ENCODE data around the gene TIMM10. TPM values are rescaled to one million over a fixed set of nuclear protein-coding genes. Genes with fewer than 3 reads are reported as not detected.
A peak's percentile ranks its signal among the peaks of the same experiment; 100 is the strongest.

Gene TIMM10
- total and polyA plus RNA-seq, 8 donors: 1.7 to 79.6 (median 48.9) TPM

GRCh38 chr11:57515332-57516060, 15.1 kb downstream of the TIMM10 start, which contains the start of gene SLC43A1:
Gene SLC43A1, minus strand, starts transcription at chr11:57515702. Its CDS starts 1,591 bp downstream, at chr11:57514111.
- Histone ChIP-seq H3K9me3 (no peaks in the 10 kb centered on the region), H3K27me3 (no peaks in the 10 kb centered on the region), H3K27ac (peak within 1 kb of the TSS; percentile 67 to 79 (median 77)), H3K4me1 (peaks cover 10 to 35% (median 29%) of the 10 kb centered on the region in 4 donors), H3K4me3 (peak within 1 kb of the TSS; percentile 90 to 95 (median 93)), H3K36me3 (peaks cover 0 to 3% (median 0%) of the 10 kb centered on the region in 4 donors)
- TF ChIP-seq CTCF (IDR thresholded peaks at IDR 0.05): no peak
- no peak for TF ChIP-seq POLR2AphosphoS5 (IDR thresholded peaks at IDR 0.05)
- TF ChIP-seq POLR2A (IDR thresholded peaks at IDR 0.05): no peak
- no peak for TF ChIP-seq EP300 (IDR thresholded peaks at IDR 0.05)
- WGBS, 5 donors: 0 to 1% (median 0%) methylated on average over 32 to 66 of the region's 66 CpGs
- peak; percentile 66 to 84 for DNase-seq
- intact Hi-C loops (cut with DNase I; ENCODE audit: low total_unique reads): no loop called here

GRCh38 chr11:57514538-57515331, 15.8 kb downstream of the TIMM10 start:
- TF ChIP-seq EP300 (IDR thresholded peaks at IDR 0.05): no peak
- TF ChIP-seq POLR2A (IDR thresholded peaks at IDR 0.05): no peak
- no peak for TF ChIP-seq CTCF (IDR thresholded peaks at IDR 0.05)
- TF ChIP-seq POLR2AphosphoS5 (IDR thresholded peaks at IDR 0.05): no peak
- Histone ChIP-seq H3K9me3 (no peaks in the 10 kb centered on the region), H3K4me1 (peaks cover 10 to 35% (median 29%) of the 10 kb centered on the region in 4 donors), H3K27me3 (no peaks in the 10 kb centered on the region), H3K4me3 (peak overlapping the region; percentile 90 to 95 (median 93)), H3K27ac (peak overlapping the region; percentile 67 to 79 (median 77)), H3K36me3 (peaks cover 0 to 3% (median 0%) of the 10 kb centered on the region in 4 donors)
- intact Hi-C loops (cut with DNase I; ENCODE audit: low total_unique reads): no loop called here
- 0 to 1% (median 1%) methylated on average over 39 to 57 of the region's 57 CpGs for WGBS, 5 donors
- peak; percentile 69 to 81 for DNase-seq

GRCh38 chr11:57513911-57514537, 16.5 kb downstream of the TIMM10 start:
- H3K4me3 ChIP-seq: peak overlapping the region; percentile 90 to 95 (median 93)
- intact Hi-C loops (cut with DNase I; ENCODE audit: low total_unique reads): no loop called here
- H3K4me1 ChIP-seq: peaks cover 10 to 35% (median 29%) of the 10 kb centered on the region in 4 donors
- no peaks in the 10 kb centered on the region for H3K27me3 ChIP-seq
- peak; percentile 69 to 76 for DNase-seq
- H3K27ac ChIP-seq: peak overlapping the region; percentile 67 to 79 (median 77)
- no peak for TF ChIP-seq CTCF (IDR thresholded peaks at IDR 0.05)
- no peak for TF ChIP-seq EP300 (IDR thresholded peaks at IDR 0.05)
- TF ChIP-seq POLR2AphosphoS5 (IDR thresholded peaks at IDR 0.05): no peak
- TF ChIP-seq POLR2A (IDR thresholded peaks at IDR 0.05): no peak
- 3 to 19% (median 12%) methylated on average over 16 to 35 of the region's 35 CpGs for WGBS, 5 donors
- H3K9me3 ChIP-seq: no peaks in the 10 kb centered on the region
- peaks cover 0 to 3% (median 0%) of the 10 kb centered on the region in 4 donors for H3K36me3 ChIP-seq

GRCh38 chr11:57513452-57513795, 17.1 kb downstream of the TIMM10 start:
- peaks cover 10 to 35% (median 29%) of the 10 kb centered on the region in 4 donors for H3K4me1 ChIP-seq
- H3K27ac ChIP-seq: peak overlapping the region in 2 of 5 donors; percentile 67 to 72
- H3K4me3 ChIP-seq: peak overlapping the region in 3 of 4 donors; percentile 92 to 95 (median 94)
- DNase-seq: no peak
- TF ChIP-seq CTCF (IDR thresholded peaks at IDR 0.05) (no peak), POLR2AphosphoS5 (IDR thresholded peaks at IDR 0.05) (no peak), POLR2A (IDR thresholded peaks at IDR 0.05) (no peak), EP300 (IDR thresholded peaks at IDR 0.05) (no peak)
- WGBS, 5 donors: 6 to 32% (median 26%) methylated on average over 1 of the region's 1 CpG
- H3K9me3 ChIP-seq: no peaks in the 10 kb centered on the region
- peaks cover 0 to 4% (median 2%) of the 10 kb centered on the region in 4 donors for H3K36me3 ChIP-seq
- intact Hi-C loops (cut with DNase I; ENCODE audit: low total_unique reads): no loop called here
- H3K27me3 ChIP-seq: no peaks in the 10 kb centered on the region

Measured in stomach (tissue), 9 donors.